Keratinocyte (primary cell): ENCODE measurements around the gene ANKRD26. TPM values are rescaled to one million over a fixed set of nuclear protein-coding genes. Genes with fewer than 3 reads are reported as not detected.

Experiments
- DNase-seq: peaks from one replicate; pipeline ENCODE4 v3.0.0-alpha.2; 2011; ENCODE audit warnings: low read depth, missing footprints, low spot score
- FAIRE-seq: peaks from 2 replicates; lab custom pipeline; 2011; peaks lifted over from hg19 to GRCh38; lab: Jason Lieb, UNC
- H2AFZ ChIP-seq: 2 replicates; pipeline ENCODE4 v1.6.0; 2012; ENCODE audit warnings: low read length, control low read depth, inconsistent platforms; ENCODE audit not compliant: control insufficient read depth
- H3K27ac ChIP-seq: 2 replicates; pipeline ENCODE4 v1.5.1; 2011; ENCODE audit warnings: low read length; ENCODE audit not compliant: control insufficient read depth, insufficient read depth
- H3K27me3 ChIP-seq: 3 replicates; pipeline ENCODE4 v1.6.0; 2011; ENCODE audit warnings: low read length; ENCODE audit not compliant: control insufficient read depth, insufficient read depth; ENCODE audit errors: extremely low read depth
- H3K36me3 ChIP-seq, 2 experiments: 2 replicates in 1 of 2; 3 replicates in 1 of 2; pipeline ENCODE4 v1.5.1; 2011; ENCODE audit warnings: low read length in 2 of 2, mild to moderate bottlenecking in 1 of 2; ENCODE audit not compliant: control insufficient read depth in 2 of 2, insufficient read depth in 2 of 2; ENCODE audit errors: extremely low read depth in 1 of 2
- H3K4me1 ChIP-seq: 3 replicates; pipeline ENCODE4 v1.5.1; 2011; ENCODE audit warnings: low read length; ENCODE audit not compliant: control insufficient read depth, insufficient read depth; ENCODE audit errors: extremely low read depth
- H3K4me2 ChIP-seq: 3 replicates; pipeline ENCODE4 v1.6.0; 2011; ENCODE audit warnings: low read depth, low read length; ENCODE audit not compliant: control insufficient read depth, insufficient read depth; ENCODE audit errors: extremely low read depth
- H3K4me3 ChIP-seq, 3 experiments: fragments of 200-600 bp in 1 of 3; sonication (generic) in 1 of 3; 2 replicates in 2 of 3; 3 replicates in 1 of 3; pipeline ENCODE4 v1.5.1; 2011 to 2016; ENCODE audit warnings: low read length in 3 of 3, mild to moderate bottlenecking in 3 of 3, control low read depth in 2 of 3, inconsistent platforms in 1 of 3, low read depth in 1 of 3, mixed read lengths in 1 of 3, mixed run types in 1 of 3, moderate library complexity in 1 of 3; ENCODE audit not compliant: control insufficient read depth in 2 of 3, insufficient read depth in 2 of 3; ENCODE audit errors: extremely low read depth in 1 of 3
- H3K79me2 ChIP-seq: 2 replicates; pipeline ENCODE4 v1.6.0; 2012; ENCODE audit warnings: low read length; ENCODE audit not compliant: control insufficient read depth, insufficient read depth
- H3K9ac ChIP-seq: 3 replicates; pipeline ENCODE4 v1.6.0; 2011; ENCODE audit warnings: low read length; ENCODE audit not compliant: control insufficient read depth, insufficient read depth; ENCODE audit errors: extremely low read depth
- H3K9me1 ChIP-seq: 3 replicates; pipeline ENCODE4 v1.6.0; 2011; ENCODE audit warnings: low read length; ENCODE audit not compliant: control insufficient read depth, insufficient read depth; ENCODE audit errors: extremely low read depth
- H3K9me3 ChIP-seq: 2 replicates; pipeline ENCODE4 v1.5.1; 2012; ENCODE audit warnings: low read depth, low read length; ENCODE audit not compliant: control insufficient read depth
- H4K20me1 ChIP-seq: 3 replicates; pipeline ENCODE4 v1.6.0; 2011; ENCODE audit warnings: low read length; ENCODE audit not compliant: control insufficient read depth, insufficient read depth; ENCODE audit errors: extremely low read depth
- CTCF ChIP-seq, 3 experiments: IDR thresholded peaks in 1 of 3; conservative IDR thresholded peaks in 1 of 3; optimal IDR thresholded peaks in 1 of 3; 2 replicates in 2 of 3; 3 replicates in 1 of 3; pipeline versions ENCODE3 to v1.5.1; 2011; ENCODE audit warnings: low read length in 3 of 3, mild to moderate bottlenecking in 3 of 3, moderate library complexity in 2 of 3, control low read depth in 1 of 3, inconsistent platforms in 1 of 3; ENCODE audit not compliant: insufficient read depth in 2 of 3; ENCODE audit errors: extremely low read depth in 1 of 3
- EZH2 ChIP-seq: IDR thresholded peaks from one replicate; pipeline ENCODE4 v1.6.1; 2012; ENCODE audit warnings: inconsistent platforms, mild to moderate bottlenecking, low read length, moderate library complexity
- dilution Hi-C: fragments of 300-500 bp; cut with MboI; formaldehyde crosslinking; loops from one replicate; pipeline ENCODE4 v1.7.0; 2020; ENCODE audit warnings: low sequenced_read_pairs; ENCODE audit not compliant: extremely low pct_ligation_motif_present
- polyA plus RNA-seq, 5 experiments: library from polyadenylated mRNA; depleted of rRNA in 3 of 5; stranded (reverse) in 3 of 5; stranded (forward) in 1 of 5; unstranded in 1 of 5; fragments of >200 nt; gene quantifications; 1 replicate in 1 of 5; 2 replicates in 3 of 5; 3 replicates in 1 of 5; pipeline versions ENCODE4 v1.2.1 to v1.2.3, GENCODE V29; 2011 to 2012; ENCODE audit warnings: missing spikeins in 2 of 5, low read depth in 1 of 5, low replicate concordance in 1 of 5

ANKRD26 gene
- polyA plus RNA-seq, 1 donor (not counting 4 experiments of a cell fraction or from before 2014, with no cell fraction given): 3.3 TPM

GRCh38 chr10:27072436-27073114 lies 27.7 kb downstream of the ANKRD26 start:
- FAIRE-seq (no peak), DNase-seq (no peak)
- peak in 1 of 3 experiments; percentile 31 for TF ChIP-seq CTCF (optimal IDR thresholded peaks at IDR 0.05 in 1 of 3, IDR thresholded peaks at IDR 0.05 in 1 of 3, conservative IDR thresholded peaks at IDR 0.05 in 1 of 3; ENCODE audit: extremely low read depth in 1 of 3, insufficient read depth in 2 of 3, low read length in 3 of 3)
- no peak for TF ChIP-seq EZH2
- no peaks in the 10 kb centered on the region for H3K9me1 ChIP-seq
- no peaks in the 10 kb centered on the region for H3K27me3 ChIP-seq
- H3K27ac ChIP-seq: no peak overlapping the region
- no peak overlapping the region for H3K4me2 ChIP-seq
- H3K4me1 ChIP-seq: no peaks in the 10 kb centered on the region
- peaks cover 4 to 7% of the 10 kb centered on the region in 2 experiments for H3K36me3 ChIP-seq
- no peaks in the 10 kb centered on the region for H3K9me3 ChIP-seq
- H4K20me1 ChIP-seq: no peaks in the 10 kb centered on the region
- H2AFZ ChIP-seq: no peak overlapping the region
- H3K4me3 ChIP-seq: no peak overlapping the region
- dilution Hi-C loops: no loop called here
- no peak overlapping the region for H3K9ac ChIP-seq
- H3K79me2 ChIP-seq: no peaks in the 10 kb centered on the region

- TF ChIP-seq CTCF (optimal IDR thresholded peaks at IDR 0.05 in 1 of 3, IDR thresholded peaks at IDR 0.05 in 1 of 3, conservative IDR thresholded peaks at IDR 0.05 in 1 of 3; ENCODE audit: extremely low read depth in 1 of 3, insufficient read depth in 2 of 3, low read length in 3 of 3) (no peak), EZH2 (no peak)
- no peak overlapping the region for H3K4me3 ChIP-seq
- no peaks in the 10 kb centered on the region for H4K20me1 ChIP-seq
- H3K9me1 ChIP-seq: no peaks in the 10 kb centered on the region
- H3K27me3 ChIP-seq: no peaks in the 10 kb centered on the region
- H3K9ac ChIP-seq: no peak overlapping the region
- dilution Hi-C loops: no loop called here
- DNase-seq (no peak), FAIRE-seq (no peak)
- H3K9me3 ChIP-seq: no peaks in the 10 kb centered on the region
- H3K36me3 ChIP-seq: peaks cover 0 to 6% of the 10 kb centered on the region in 2 experiments
- no peak overlapping the region for H2AFZ ChIP-seq
- H3K4me1 ChIP-seq: no peaks in the 10 kb centered on the region
- H3K79me2 ChIP-seq: no peaks in the 10 kb centered on the region
- H3K27ac ChIP-seq: no peak overlapping the region
- no peak overlapping the region for H3K4me2 ChIP-seq
Observed at GRCh38 chr10:27068217-27068891, 31.9 kb downstream of the ANKRD26 start.
